ENCODE data around the gene BEND2. TPM values are rescaled to one million over a fixed set of nuclear protein-coding genes. Genes with fewer than 3 reads are reported as not detected.
"Not testable (repeated sequence)": the region's sequence is repeated elsewhere in the genome, so short reads cannot be mapped to it uniquely, and the experiment has no call there.

Gene BEND2
- not detected for total RNA-seq

- no peak within 1 kb of the TSS for H3K4me3 Mint-ChIP-seq
- H3K36me3 Mint-ChIP-seq (ENCODE audit: low read depth), result no peaks in the 10 kb centered on the region
- no peaks in the 10 kb centered on the region for H3K9me3 Mint-ChIP-seq
- intact Hi-C loops (cut with micrococcal nuclease), result no loop called here
- DNase-seq, result no peak
- no peaks in the 10 kb centered on the region for H3K27me3 Mint-ChIP-seq (ENCODE audit: low read depth)
- no peaks in the 10 kb centered on the region for H3K4me1 Mint-ChIP-seq (ENCODE audit: low read depth)
- no peak within 1 kb of the TSS for H3K27ac Mint-ChIP-seq
- CTCF ChIA-PET, result no interaction called here
Observed at GRCh38 chrX:18220786-18221185, at the start of gene BEND2. Gene BEND2, minus strand, starts transcription at chrX:18220886. Its CDS starts 136 bp downstream, at chrX:18220750.

GRCh38 chrX:18255059-18255458, 34.4 kb upstream of the BEND2 start:
- no peaks in the 10 kb centered on the region for H3K4me1 Mint-ChIP-seq (ENCODE audit: low read depth)
- H3K36me3 Mint-ChIP-seq (ENCODE audit: low read depth), result peaks cover 13% of the 10 kb centered on the region
- DNase-seq, result no peak
- CTCF ChIA-PET, result interaction anchor here (0.8 kb wide), 1 partner anchor 699 kb away, joined by 7 read pairs; no protein-coding TSS in a partner anchor
- no peaks in the 10 kb centered on the region for H3K27me3 Mint-ChIP-seq (ENCODE audit: low read depth)
- no peak overlapping the region for H3K4me3 Mint-ChIP-seq
- no peak overlapping the region for H3K27ac Mint-ChIP-seq
- intact Hi-C loops (cut with micrococcal nuclease), result no loop called here
- no peaks in the 10 kb centered on the region for H3K9me3 Mint-ChIP-seq

GRCh38 chrX:18252644-18253359, 32.1 kb upstream of the BEND2 start:
- Mint-ChIP-seq H3K27ac (no peak overlapping the region), H3K9me3 (no peaks in the 10 kb centered on the region), H3K4me1 (ENCODE audit: low read depth) (no peaks in the 10 kb centered on the region), H3K4me3 (no peak overlapping the region), H3K27me3 (ENCODE audit: low read depth) (no peaks in the 10 kb centered on the region), H3K36me3 (ENCODE audit: low read depth) (peaks cover 13% of the 10 kb centered on the region)
- intact Hi-C loops (cut with micrococcal nuclease), result no loop called here
- CTCF ChIA-PET, result no interaction called here
- no peak for DNase-seq

GRCh38 chrX:18229646-18230045, 9.0 kb upstream of the BEND2 start:
- DNase-seq; H3K4me1 Mint-ChIP-seq (ENCODE audit: low read depth); H3K9me3 Mint-ChIP-seq; H3K27me3 Mint-ChIP-seq (ENCODE audit: low read depth); intact Hi-C loops (cut with micrococcal nuclease); CTCF ChIA-PET; H3K36me3 Mint-ChIP-seq (ENCODE audit: low read depth); H3K27ac Mint-ChIP-seq; H3K4me3 Mint-ChIP-seq: not testable (repeated sequence)

- Mint-ChIP-seq H3K9me3 (no peaks in the 10 kb centered on the region), H3K4me1 (ENCODE audit: low read depth) (no peaks in the 10 kb centered on the region), H3K27ac (no peak overlapping the region), H3K27me3 (ENCODE audit: low read depth) (no peaks in the 10 kb centered on the region), H3K36me3 (ENCODE audit: low read depth) (no peaks in the 10 kb centered on the region), H3K4me3 (no peak overlapping the region)
- CTCF ChIA-PET, result no interaction called here
- no peak for DNase-seq
- intact Hi-C loops (cut with micrococcal nuclease), result no loop called here
Observed at GRCh38 chrX:18228069-18228468, 7.4 kb upstream of the BEND2 start.

GRCh38 chrX:18227458-18227857, 6.8 kb upstream of the BEND2 start:
- CTCF ChIA-PET, result no interaction called here
- intact Hi-C loops (cut with micrococcal nuclease), result no loop called here
- Mint-ChIP-seq H3K27me3 (ENCODE audit: low read depth) (no peaks in the 10 kb centered on the region), H3K27ac (no peak overlapping the region), H3K9me3 (no peaks in the 10 kb centered on the region), H3K36me3 (ENCODE audit: low read depth) (no peaks in the 10 kb centered on the region), H3K4me1 (ENCODE audit: low read depth) (no peaks in the 10 kb centered on the region), H3K4me3 (no peak overlapping the region)
- DNase-seq, result no peak

- H3K27ac Mint-ChIP-seq, result no peak overlapping the region
- DNase-seq, result no peak
- H3K36me3 Mint-ChIP-seq (ENCODE audit: low read depth), result no peaks in the 10 kb centered on the region
- no peak overlapping the region for H3K4me3 Mint-ChIP-seq
- no peaks in the 10 kb centered on the region for H3K9me3 Mint-ChIP-seq
- CTCF ChIA-PET, result no interaction called here
- no peaks in the 10 kb centered on the region for H3K4me1 Mint-ChIP-seq (ENCODE audit: low read depth)
- no peaks in the 10 kb centered on the region for H3K27me3 Mint-ChIP-seq (ENCODE audit: low read depth)
- intact Hi-C loops (cut with micrococcal nuclease), result loop anchor here (1.0 to 2.0 kb wide), 2 partner anchors 266 to 422 kb away; no protein-coding TSS in a partner anchor
Observed at GRCh38 chrX:18210470-18210869, 10.2 kb downstream of the BEND2 start.

- Mint-ChIP-seq H3K27me3 (ENCODE audit: low read depth) (no peaks in the 10 kb centered on the region), H3K4me3 (no peak overlapping the region), H3K9me3 (no peaks in the 10 kb centered on the region), H3K4me1 (ENCODE audit: low read depth) (no peaks in the 10 kb centered on the region), H3K36me3 (ENCODE audit: low read depth) (no peaks in the 10 kb centered on the region), H3K27ac (no peak overlapping the region)
- no peak for DNase-seq
- intact Hi-C loops (cut with micrococcal nuclease), result no loop called here
- CTCF ChIA-PET, result no interaction called here
Observed at GRCh38 chrX:18206657-18207056, 14.0 kb downstream of the BEND2 start.

- no peaks in the 10 kb centered on the region for H3K4me1 Mint-ChIP-seq (ENCODE audit: low read depth)
- intact Hi-C loops (cut with micrococcal nuclease), result no loop called here
- no peaks in the 10 kb centered on the region for H3K36me3 Mint-ChIP-seq (ENCODE audit: low read depth)
- H3K4me3 Mint-ChIP-seq, result no peak overlapping the region
- H3K27me3 Mint-ChIP-seq (ENCODE audit: low read depth), result no peaks in the 10 kb centered on the region
- CTCF ChIA-PET, result no interaction called here
- no peak for DNase-seq
- no peaks in the 10 kb centered on the region for H3K9me3 Mint-ChIP-seq
- no peak overlapping the region for H3K27ac Mint-ChIP-seq
Observed at GRCh38 chrX:18203631-18204030, 17.1 kb downstream of the BEND2 start.

GRCh38 chrX:18194688-18195087, 26.0 kb downstream of the BEND2 start:
- DNase-seq, result no peak
- no peak overlapping the region for H3K4me3 Mint-ChIP-seq
- intact Hi-C loops (cut with micrococcal nuclease), result no loop called here

GRCh38 chrX:18179446-18179845, 41.2 kb downstream of the BEND2 start:
- no peaks in the 10 kb centered on the region for H3K36me3 Mint-ChIP-seq (ENCODE audit: low read depth)
- intact Hi-C loops (cut with micrococcal nuclease), result no loop called here
- no peaks in the 10 kb centered on the region for H3K9me3 Mint-ChIP-seq
- H3K4me1 Mint-ChIP-seq (ENCODE audit: low read depth), result no peaks in the 10 kb centered on the region
- no peak overlapping the region for H3K4me3 Mint-ChIP-seq
- CTCF ChIA-PET, result interaction anchor here (0.6 kb wide), 1 partner anchor 35 kb away, joined by 9 read pairs; no protein-coding TSS in a partner anchor
- no peak overlapping the region for H3K27ac Mint-ChIP-seq
- no peak for DNase-seq
- peaks cover 2% of the 10 kb centered on the region for H3K27me3 Mint-ChIP-seq (ENCODE audit: low read depth)

More at GRCh38 chrX:18194688-18195087, 26.0 kb downstream of the BEND2 start:
- Mint-ChIP-seq H3K4me1 (ENCODE audit: low read depth) (no peaks in the 10 kb centered on the region), H3K27me3 (ENCODE audit: low read depth) (no peaks in the 10 kb centered on the region), H3K9me3 (no peaks in the 10 kb centered on the region), H3K36me3 (ENCODE audit: low read depth) (no peaks in the 10 kb centered on the region), H3K27ac (no peak overlapping the region)
- CTCF ChIA-PET, result interaction anchor here (0.6 kb wide), 1 partner anchor 185 kb away, joined by 3 read pairs; no protein-coding TSS in a partner anchor

- Mint-ChIP-seq H3K4me1 (ENCODE audit: low read depth) (no peaks in the 10 kb centered on the region), H3K9me3 (no peaks in the 10 kb centered on the region), H3K36me3 (ENCODE audit: low read depth) (no peaks in the 10 kb centered on the region), H3K27ac (no peak overlapping the region), H3K4me3 (no peak overlapping the region), H3K27me3 (ENCODE audit: low read depth) (peaks cover 6% of the 10 kb centered on the region)
- no peak for DNase-seq
- intact Hi-C loops (cut with micrococcal nuclease), result no loop called here
- CTCF ChIA-PET, result no interaction called here
Observed at GRCh38 chrX:18174971-18175370, 45.7 kb downstream of the BEND2 start.

GRCh38 chrX:18174209-18174608, 46.5 kb downstream of the BEND2 start:
- no peak for DNase-seq
- intact Hi-C loops (cut with micrococcal nuclease), result no loop called here
- H3K4me3 Mint-ChIP-seq, result no peak overlapping the region
- no peaks in the 10 kb centered on the region for H3K4me1 Mint-ChIP-seq (ENCODE audit: low read depth)
- CTCF ChIA-PET, result no interaction called here
- H3K27me3 Mint-ChIP-seq (ENCODE audit: low read depth), result peaks cover 6% of the 10 kb centered on the region
- no peak overlapping the region for H3K27ac Mint-ChIP-seq
- no peaks in the 10 kb centered on the region for H3K36me3 Mint-ChIP-seq (ENCODE audit: low read depth)
- no peaks in the 10 kb centered on the region for H3K9me3 Mint-ChIP-seq

All from activated naive CD4-positive, alpha-beta T cell treated with anti-CD3 and anti-CD28 coated beads for 36 hours (primary cell).